Chondrocyte (in vitro differentiated cells): ENCODE measurements around the gene AIFM1. TPM values are rescaled to one million over a fixed set of nuclear protein-coding genes. Genes with fewer than 3 reads are reported as not detected.

Experiments used
- DNase-seq: peaks from one replicate; pipeline ENCODE4 v3.0.0; 2021; ENCODE audit warnings: mixed read lengths, low spot score
- H3K27ac Mint-ChIP-seq: one replicate; pipeline ENCODE4 v1.8.0; 2021; ENCODE audit warnings: mild to moderate bottlenecking, moderate library complexity, mixed read lengths; ENCODE audit not compliant: unreplicated experiment
- H3K27me3 Mint-ChIP-seq: 2 replicates; pipeline ENCODE4 v1.8.0; 2021; ENCODE audit warnings: low read depth, mixed read lengths
- H3K36me3 Mint-ChIP-seq: 2 replicates; pipeline ENCODE4 v1.8.0; 2021; ENCODE audit warnings: low read depth, mixed read lengths
- H3K4me1 Mint-ChIP-seq: 2 replicates; pipeline ENCODE4 v1.8.0; 2021; ENCODE audit warnings: low read depth, mild to moderate bottlenecking, mixed read lengths
- H3K4me3 Mint-ChIP-seq: one replicate; pipeline ENCODE4 v1.8.0; 2021; ENCODE audit warnings: mild to moderate bottlenecking, moderate library complexity, mixed read lengths; ENCODE audit not compliant: unreplicated experiment
- H3K9me3 Mint-ChIP-seq: 2 replicates; pipeline ENCODE4 v1.8.0; 2021; ENCODE audit warnings: low read depth, mixed read lengths
- CTCF ChIP-seq: fragments of 200-600 bp; sonication (generic); IDR thresholded peaks from 2 replicates; pipeline ENCODE4 v1.5.0; 2021; ENCODE audit warnings: antibody characterized with exemption, mild to moderate bottlenecking, moderate library complexity
- total RNA-seq: library from RNA; stranded (reverse); gene quantifications from 3 replicates; pipeline ENCODE4 v1.2.1, GENCODE V29; 2021

Gene AIFM1
- total RNA-seq, 1 donor from 2014 or later: 29.2 TPM

- TF ChIP-seq CTCF: no peak
- H3K9me3 Mint-ChIP-seq: no peaks in the 10 kb centered on the region
- H3K27me3 Mint-ChIP-seq: no peaks in the 10 kb centered on the region
- peaks cover 10% of the 10 kb centered on the region for H3K36me3 Mint-ChIP-seq
- no peak for DNase-seq
- no peak overlapping the region for H3K4me3 Mint-ChIP-seq
- no peaks in the 10 kb centered on the region for H3K4me1 Mint-ChIP-seq
- no peak overlapping the region for H3K27ac Mint-ChIP-seq
Observed at GRCh38 chrX:130130990-130131389, 34.7 kb downstream of the AIFM1 start.

- no peak for TF ChIP-seq CTCF
- Mint-ChIP-seq H3K4me3 (no peak overlapping the region), H3K27ac (no peak overlapping the region), H3K36me3 (peaks cover 11% of the 10 kb centered on the region), H3K4me1 (peaks cover 5% of the 10 kb centered on the region), H3K27me3 (no peaks in the 10 kb centered on the region), H3K9me3 (no peaks in the 10 kb centered on the region)
- DNase-seq: no peak
Observed at GRCh38 chrX:130125091-130125874, 40.4 kb downstream of the AIFM1 start.

GRCh38 chrX:130124577-130124976, 41.1 kb downstream of the AIFM1 start:
- H3K4me1 Mint-ChIP-seq: peaks cover 12% of the 10 kb centered on the region
- DNase-seq: no peak
- no peak overlapping the region for H3K27ac Mint-ChIP-seq
- no peaks in the 10 kb centered on the region for H3K9me3 Mint-ChIP-seq
- no peaks in the 10 kb centered on the region for H3K27me3 Mint-ChIP-seq
- TF ChIP-seq CTCF: no peak
- H3K36me3 Mint-ChIP-seq: peaks cover 11% of the 10 kb centered on the region
- H3K4me3 Mint-ChIP-seq: no peak overlapping the region

DNA sequence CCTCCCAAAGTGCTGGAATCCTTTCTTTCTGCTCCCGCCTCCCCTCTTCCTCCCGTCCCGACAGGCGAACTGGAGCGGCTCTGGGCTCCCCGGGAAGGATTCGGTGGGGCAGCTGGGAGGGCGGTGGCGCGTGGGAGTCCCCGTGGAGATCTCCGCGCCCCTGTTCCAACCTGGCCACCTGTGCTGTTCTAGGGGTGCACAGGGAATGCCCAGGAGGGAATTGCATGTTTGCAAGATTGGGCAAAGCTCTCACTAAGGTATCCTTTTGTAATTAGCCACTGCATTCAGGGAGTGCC, 44.2 kb downstream of the AIFM1 start:
- no peaks in the 10 kb centered on the region for H3K9me3 Mint-ChIP-seq
- H3K4me1 Mint-ChIP-seq: peaks cover 32% of the 10 kb centered on the region
- H3K27me3 Mint-ChIP-seq: no peaks in the 10 kb centered on the region
- peak overlapping the region; percentile 94 for H3K27ac Mint-ChIP-seq
- peaks cover 4% of the 10 kb centered on the region for H3K36me3 Mint-ChIP-seq
- no peak for DNase-seq
- no peak for TF ChIP-seq CTCF
- H3K4me3 Mint-ChIP-seq: peak overlapping the region; percentile 62

DNA sequence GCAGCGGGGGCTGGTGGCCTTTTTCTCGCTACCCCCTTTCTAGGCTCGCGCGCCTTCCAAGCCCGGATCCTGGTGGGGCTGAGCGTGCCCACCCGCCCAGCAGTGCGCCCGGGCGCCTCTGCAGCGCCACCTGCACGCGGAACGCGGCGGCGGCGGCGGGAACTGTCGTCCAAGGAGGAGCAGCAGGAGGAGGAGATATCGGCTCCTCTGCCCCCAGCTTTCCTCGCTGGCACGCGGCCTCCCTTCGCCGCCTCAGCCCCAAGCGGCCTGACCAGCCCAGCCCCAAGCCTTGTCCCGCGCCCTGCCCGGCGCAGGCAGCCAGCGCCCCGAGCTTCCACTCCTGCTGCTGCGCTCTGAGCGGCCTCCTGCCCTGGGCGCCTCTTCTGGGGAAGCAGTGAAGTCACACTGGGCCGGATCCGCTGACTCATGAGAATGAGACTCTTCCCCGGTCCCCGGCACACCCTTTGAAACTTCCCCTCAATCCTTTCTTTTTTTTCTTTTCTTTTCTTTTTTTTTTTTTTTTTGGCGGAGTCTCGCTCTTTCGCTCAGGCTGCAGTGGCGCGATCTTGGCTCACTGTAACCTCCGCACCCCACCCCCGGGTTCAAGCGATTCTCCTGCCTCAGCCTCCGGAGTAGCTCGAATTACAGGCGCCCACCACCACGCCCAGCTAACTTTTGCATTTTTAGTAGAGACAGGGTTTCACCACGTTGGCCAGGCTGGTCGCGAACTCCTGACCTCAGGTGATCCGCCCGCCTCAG, 44.7 kb downstream of the AIFM1 start:
- no peak for DNase-seq
- Mint-ChIP-seq H3K36me3 (peaks cover 4% of the 10 kb centered on the region), H3K27me3 (no peaks in the 10 kb centered on the region), H3K4me1 (peaks cover 32% of the 10 kb centered on the region), H3K4me3 (peak overlapping the region; percentile 62), H3K27ac (peak overlapping the region; percentile 94), H3K9me3 (no peaks in the 10 kb centered on the region)
- peak; percentile 84 for TF ChIP-seq CTCF
